ENCODE data around the gene ZFP1.

Gene ZFP1

DNA sequence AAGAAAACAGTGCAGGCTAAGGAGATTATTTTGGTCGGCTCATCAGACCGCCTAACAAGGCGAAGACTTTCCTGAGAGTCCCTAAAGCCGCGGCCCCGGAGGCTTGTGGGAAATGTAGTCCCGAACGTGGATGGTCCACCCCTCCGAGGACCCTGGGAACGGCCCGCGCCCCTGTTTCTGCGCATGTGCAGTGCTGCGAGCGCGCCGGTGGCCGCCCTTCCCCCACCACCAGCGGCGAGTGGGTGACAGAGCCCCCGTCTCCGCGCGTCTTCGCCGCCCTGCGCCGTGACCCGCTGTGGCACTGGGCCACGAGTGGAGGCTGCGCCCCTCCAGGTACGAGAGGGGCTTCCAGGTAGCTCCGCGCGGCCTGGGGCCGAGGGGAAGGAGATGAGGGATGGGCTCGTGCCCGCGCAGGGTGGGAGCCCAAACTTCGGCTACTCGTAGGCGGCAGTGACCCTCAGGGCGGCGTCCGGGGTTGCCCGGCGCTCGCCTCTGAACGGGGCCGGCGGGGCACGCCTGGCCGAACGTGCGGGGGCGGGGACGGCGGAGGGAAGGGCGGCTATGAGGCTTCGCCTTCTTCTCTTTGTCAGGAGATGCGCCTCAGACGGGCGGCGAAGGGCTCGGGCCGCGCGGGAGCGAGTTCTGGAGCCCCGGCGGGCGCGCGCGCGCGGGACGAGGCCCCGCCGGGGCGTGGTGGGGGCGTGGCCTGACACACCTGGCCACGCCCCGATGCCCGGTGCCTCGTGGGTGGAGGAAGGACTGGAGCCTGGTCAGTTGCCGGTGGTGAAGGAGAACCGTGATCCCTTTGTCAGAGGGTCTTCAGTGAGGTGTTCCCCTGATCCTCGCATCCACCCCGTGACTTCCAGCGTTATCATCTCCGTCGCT lies at the start of gene ZFP1:
TSS of gene ZFP1 (plus strand) at position 214 of the 885 bp plus-strand sequence. CDS start 4,428 bp downstream, outside the sequence.
- DNase-seq: peak; percentile 94

DNA sequence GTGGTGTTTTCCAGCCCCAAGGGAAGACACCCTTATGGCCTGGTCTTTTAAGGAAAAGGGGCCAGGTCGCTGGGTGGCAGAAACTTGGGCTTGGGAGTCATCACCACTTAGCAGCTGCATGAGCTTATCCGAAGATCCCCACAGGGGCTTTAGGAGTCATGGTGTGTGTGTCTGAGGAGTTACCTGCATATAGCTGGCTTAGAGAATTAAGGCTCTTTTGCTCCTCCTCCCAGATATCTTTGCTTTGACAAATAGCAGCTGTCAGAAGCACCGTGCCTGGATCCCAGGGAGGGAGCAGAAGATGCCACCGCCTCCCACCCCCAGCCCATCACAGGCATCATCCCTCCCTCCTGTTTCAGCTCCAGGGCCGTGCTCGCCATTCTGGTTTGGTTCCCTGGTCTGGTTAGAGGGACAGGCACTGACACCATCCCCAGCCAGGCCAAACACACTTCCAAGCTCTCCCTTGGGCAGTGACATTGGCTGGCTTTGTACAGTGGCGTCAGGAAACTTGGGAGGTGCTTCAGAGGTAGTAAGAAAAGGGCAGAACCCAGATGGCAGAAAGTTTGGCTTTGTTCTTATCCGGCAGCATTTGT lies 49.2 kb upstream of the ZFP1 start:
- no peak for DNase-seq

DNA sequence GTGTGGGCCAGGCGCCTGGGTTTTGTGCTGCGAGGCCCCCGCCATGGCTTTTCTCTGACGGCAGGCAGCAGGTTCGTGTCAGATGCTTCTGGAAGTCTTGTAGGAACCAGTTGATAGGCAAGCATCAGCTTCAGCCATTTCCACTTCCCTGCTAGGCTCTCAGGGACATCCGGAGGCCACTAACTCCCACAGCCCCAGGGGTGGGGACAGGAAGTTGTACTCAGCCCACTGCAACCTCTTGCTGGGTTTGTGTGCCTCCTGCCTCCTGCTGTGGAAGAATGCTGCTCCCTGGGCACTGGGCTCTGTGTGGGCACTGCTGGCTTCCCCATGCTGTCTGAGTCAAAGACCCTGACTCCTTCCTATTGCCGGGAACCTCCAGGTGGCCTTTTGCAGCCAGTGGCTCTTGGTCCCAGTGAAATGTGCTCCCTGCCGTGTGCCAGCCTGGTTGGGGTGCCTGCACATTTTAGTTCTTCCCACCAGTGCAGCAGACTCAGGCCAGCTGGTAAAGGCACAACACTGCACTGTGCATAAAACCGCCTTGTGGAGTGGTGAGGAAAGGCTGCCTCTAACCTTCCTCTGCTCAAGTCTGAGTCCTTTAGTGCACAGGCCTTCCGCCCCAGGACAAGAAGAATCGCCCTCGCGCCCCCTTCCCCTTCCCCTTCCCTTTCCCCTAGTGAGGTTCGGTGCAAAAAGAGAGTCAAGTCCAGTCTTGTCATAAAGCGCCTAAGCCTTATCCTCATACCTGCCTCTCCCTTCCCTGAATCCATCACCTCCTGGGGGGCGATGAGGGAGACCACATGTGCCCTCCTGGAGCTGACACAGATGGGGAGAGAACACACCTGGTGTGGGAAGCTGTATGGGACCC lies 48.4 kb upstream of the ZFP1 start:
- DNase-seq: no peak

DNA sequence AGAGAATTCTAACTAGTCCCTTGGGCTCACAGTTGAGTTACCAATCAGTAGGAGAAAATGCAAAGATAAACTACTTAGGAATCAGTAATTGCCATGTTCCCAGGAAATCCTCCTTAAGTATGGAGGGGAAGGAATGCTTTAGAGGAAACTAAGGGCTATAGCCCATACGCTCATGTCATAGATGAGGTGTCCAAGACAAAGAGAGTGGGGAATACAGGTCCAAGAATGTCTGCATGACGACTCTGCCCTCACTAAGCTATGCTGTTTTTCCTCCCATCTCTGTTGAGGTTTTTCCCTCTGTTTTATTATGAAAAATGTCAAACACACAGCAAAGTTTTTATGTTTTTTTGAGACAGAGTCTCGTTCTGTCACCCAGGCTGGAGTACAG lies 47.7 kb upstream of the ZFP1 start:
- no peak for DNase-seq

DNA sequence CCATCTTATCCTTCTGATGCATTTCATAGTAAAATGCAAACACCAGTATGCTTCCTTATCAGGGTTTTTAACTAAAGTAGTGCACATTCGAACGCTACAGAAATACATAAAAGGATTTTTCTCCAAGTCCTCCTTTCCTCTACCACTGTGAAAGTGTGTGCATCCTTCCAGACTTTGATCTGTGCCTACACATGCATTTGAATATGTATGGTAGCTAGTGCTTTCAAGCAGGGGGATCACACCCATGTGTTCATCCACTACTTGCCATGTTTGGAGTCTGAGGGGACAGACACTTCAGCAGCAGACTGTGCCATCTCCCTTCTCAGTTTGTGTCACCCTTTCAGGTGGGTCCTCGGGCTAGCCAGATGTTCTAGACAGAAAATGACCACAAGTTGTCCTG lies 46.7 kb upstream of the ZFP1 start:
- no peak for DNase-seq

DNA sequence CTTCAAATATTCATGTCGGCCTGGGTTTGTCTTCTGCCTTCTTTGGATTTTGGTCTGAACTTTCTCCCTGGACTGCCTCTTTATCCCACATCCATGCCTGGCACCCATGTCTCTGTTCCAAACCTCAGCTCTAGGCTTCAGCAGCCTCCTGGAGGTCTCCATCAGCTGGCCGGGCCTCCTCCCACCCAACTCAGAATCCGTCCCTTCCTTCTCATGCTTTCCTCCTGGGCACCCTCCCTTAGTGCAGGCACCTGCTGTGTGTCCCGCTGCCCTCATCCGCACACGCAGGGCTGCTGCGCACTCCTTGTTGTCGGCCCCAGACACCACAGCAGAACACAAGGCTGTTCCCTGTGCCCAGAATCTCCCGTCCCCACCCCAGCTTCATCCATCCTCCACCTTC lies 45.7 kb upstream of the ZFP1 start:
- DNase-seq: no peak

DNA sequence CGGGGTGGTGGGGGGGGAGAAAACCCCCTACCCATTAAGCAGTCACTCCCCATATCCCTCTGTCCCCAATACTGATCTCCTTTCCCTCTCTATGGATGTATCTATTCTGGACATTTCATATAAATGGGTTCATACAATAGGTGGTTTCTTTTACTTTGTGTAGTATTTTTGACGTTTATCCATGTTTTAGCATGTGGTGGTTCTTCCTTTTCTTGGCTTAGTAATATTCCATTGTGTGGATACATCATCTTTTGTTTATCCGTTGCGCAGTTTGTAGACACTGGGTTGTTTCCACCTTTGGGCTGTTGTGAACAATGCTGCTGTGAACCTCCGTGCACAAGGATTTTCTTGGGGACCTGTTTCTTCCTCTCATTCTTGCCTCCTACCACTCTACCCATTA lies 44.3 kb upstream of the ZFP1 start:
- DNase-seq: no peak

DNA sequence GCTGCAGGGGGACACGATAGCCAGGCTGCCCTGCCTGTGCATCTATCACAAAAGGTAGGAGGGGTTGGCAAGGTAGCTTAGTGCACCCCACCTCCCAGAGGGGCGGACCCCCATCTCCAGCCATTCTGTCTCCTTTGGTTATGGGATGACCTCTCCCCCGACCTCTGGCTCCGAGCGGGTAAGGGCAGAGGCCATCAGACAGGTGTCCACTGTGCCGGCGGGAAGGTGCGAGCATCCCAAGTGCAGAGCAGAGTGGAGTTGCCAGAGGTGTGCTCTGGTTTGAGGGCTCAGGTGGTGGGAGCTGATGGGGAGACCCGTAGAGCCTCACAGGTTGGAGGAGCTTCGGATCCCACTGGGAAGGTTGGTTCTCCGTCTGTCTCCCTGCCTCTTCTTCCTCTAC lies 43.5 kb upstream of the ZFP1 start:
- DNase-seq: no peak

DNA sequence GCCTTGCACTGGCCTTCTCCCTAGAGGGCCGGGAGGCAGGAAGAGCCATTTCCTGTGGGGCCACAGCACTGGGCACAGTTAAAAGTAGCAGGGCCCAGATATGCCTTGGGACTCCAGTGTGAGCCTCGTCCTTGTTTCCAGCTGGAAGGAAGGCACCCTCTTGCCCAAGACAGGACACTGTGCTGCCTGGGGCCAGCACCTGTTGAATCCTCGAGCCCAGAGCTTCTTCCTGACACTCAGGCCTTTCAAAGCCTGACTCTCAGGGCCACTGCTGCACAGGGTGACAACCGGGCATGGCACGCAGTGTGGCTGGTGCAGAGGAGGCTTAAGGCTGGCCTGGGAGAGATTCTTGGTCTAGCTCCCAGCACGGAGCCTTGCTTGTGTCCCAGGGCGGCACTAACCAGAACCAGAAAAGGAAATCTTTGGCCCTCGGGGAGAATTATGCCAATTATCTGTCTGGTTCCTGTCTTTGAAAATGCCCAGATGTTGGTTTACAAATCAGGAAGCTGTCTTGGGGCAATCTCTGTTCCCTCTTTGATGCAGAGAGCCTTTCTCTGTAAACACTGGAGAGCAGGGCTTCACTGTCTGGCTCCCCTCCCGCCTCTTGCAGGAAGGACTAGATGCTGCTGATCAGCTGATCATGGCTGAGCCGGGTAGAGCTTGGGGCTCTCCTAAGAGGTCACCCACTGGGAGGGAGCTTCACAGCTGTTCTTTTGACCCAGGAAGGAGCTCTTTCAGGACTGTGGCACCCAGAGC lies 42.8 kb upstream of the ZFP1 start:
- peak; percentile 28 for DNase-seq

DNA sequence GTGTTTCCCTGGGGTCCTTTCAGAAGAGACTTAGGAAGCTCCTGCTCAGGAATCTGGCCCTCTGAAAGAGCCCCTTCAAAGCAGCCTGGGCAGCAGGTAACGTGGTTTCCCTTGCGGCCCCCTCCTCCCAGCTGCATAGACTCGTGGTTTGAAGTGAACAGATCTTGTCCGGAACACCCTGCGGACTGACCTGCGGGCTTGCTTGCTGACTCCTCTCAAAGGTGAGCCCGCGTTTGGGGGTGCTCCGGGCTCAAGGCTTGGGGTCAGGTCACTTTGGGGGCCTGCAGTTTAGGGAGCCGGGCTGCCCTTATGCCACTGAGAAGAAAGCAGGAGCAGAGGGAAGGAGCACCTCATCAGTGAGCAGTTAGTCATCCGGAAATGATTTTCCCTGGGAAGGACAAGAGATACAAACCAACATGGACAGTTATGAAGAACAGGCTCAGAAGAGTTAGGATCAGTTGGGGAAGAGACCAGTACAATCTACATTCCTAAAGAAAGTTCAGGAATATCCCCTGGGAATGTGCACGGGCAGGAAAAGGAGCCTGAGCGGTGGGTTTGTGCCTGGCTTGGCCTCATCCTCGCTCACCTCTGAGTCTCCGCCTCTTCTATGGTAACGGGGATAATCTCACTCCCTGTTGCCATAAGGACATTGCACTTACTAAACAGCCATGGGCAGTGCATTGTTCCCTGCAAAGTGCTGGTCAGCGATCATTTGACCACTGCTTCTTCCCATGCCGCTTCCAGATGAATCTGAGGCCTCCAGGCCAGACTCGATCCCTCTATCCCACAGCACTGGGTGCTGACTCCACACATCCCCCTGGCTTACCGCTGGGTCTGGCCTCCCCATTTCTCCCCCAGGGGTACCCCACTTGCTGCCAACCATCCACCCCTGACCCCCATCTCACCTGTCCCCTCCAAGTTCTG lies 41.7 kb upstream of the ZFP1 start:
- no peak for DNase-seq

DNA sequence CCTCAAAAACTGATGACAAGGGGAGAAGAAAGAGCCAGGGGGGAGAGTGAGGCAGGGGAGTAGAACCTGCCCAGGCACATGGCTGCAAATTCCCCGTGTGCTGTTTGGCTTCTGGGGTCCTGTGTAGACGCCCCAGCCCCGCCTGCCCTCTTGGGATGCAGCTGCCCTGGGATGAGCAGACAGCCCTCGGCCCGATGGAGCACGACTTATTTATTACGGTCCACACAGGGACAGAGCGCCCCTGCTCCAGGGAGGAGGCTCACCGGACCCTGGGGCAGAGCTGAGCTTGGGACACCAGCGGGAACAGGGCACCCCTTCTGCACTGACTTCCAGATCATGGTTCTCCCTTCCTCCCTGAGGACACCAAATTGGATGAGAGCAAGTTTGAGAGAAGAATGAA lies 40.8 kb upstream of the ZFP1 start:
- no peak for DNase-seq

DNA sequence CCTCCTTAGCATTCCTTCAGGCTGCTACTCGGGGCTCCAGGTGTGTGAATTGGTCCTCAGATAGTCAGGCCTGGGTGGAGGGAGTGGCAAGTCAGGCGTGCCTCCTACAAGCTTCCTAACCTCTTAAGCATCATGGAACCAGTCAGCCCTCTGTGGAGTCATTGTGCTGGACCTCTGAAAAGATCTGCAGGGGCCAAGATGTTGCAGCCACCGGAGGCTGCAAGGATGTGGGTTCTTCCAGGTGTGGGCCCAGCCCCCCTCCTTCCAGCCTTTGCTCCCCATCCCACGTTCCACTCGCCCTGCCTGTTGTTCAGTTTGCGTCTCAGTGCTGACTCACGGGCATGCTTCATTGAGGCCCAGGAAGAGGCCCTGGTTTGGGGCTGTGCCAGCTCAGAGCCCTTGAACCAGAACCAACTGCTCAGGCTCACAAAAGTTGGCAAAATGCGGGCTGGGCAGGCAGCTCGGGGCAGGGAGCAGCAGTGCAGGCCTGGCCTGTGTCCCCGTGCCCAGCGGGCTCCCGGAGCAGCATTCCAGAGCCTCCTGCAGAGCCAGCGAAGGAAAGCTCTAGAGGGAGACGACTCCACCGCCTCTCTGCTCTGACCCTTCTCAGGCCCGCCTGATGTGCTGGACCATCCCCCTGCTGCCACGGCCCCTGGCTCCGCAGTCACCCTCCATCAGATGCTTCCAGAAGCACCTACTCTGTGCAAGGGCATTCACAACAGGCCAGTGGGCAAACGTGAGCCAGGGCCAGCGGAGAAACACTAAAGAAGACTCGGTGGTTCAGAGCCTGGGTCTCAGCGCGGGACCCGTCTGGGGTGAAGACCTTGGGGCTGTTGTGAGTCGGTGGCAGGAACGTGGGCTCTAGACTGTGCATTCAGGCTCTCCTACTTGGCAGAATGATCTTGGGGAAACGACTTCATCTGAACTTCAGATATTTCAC lies 39.3 kb upstream of the ZFP1 start:
- DNase-seq: peak; percentile 91

DNA sequence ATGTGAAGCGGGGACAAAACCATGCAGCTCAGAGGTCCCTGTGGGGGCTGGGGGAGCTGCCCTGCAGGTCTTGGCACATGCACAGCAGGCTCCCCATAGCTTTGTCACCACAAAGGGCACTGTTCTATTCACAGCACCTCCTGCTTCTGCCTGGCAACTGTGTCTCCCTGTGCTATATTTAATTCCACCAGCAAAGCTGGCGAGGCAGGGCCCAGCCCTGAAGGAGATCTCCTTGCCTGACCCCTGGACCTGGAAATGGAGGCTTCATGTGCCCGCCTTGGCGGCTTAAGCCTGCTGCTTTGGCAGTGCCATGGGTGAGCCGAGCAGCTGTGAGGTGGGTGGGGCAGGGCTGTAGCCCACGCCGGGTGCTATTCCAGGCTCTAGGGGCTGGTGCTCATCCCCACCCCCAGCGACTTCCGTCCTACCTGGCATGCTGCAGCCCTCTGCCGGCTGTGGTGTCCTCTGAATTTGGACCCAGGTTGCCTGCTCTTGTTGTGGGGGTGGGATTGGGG lies 38.5 kb upstream of the ZFP1 start:
- DNase-seq: peak; percentile 79

DNA sequence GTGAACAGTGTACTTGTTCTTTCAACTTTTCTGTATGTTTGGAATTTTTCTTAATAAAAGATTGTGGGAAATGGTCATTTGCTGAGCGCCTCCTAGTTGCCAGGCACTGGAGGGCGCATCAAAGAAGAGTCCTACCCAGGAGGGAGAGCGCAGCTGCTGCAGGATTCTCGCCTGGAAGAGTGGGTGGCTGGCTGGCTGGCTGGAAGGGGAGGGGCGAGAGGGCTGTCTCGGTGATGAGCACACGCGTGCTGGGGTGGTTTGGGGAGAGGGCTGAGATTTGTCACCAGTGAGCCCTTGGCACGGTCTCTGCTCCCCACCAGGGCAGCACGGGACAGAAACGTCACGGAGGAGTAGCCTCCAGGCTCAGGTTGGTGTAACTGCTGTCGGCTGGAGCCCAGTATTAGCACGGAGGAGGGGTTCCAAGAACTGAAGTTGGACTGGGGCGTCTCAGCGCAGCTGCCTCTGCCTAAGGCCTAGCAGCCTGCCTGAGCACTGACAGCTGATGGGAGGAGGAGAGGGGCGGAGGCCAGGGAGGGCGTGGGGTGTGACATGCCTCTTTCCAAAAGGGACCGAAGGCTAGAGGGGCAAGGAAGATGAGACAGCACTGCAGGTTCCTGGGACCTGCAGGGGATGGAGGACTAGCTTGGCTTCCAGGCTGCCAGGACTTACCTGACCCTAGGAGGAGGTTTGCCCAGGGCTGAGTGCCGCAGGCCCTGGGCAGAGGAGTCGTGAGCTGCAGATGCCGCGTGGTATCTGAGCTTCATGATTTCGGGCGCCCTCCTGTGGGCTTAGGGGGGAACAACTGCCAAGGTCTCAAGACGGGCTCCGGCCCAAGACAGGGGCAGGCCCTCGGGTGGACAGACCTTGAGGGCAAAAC lies 37.4 kb upstream of the ZFP1 start:
- DNase-seq: peak; percentile 93

DNA sequence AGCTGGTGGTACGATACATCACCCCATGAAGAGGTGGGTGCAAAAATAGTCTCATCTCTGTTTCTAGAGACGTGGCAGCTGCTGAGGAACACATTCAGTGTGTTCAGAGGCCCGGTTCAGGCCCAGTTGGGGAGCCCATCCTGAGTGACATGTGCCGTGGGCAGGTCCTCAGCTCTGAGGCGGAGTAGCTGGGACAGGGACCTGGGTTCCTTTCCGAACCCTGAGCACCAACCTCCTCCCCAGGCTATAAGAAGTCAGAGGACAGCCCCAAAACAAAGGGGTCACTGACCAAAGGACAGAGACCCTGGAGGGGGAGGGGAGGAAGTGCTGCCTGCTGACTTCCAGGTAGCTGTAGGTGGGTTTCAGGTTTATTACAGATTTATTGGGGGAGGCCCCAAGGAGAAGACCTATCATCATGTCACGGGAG lies 36.8 kb upstream of the ZFP1 start:
- DNase-seq: no peak

DNA sequence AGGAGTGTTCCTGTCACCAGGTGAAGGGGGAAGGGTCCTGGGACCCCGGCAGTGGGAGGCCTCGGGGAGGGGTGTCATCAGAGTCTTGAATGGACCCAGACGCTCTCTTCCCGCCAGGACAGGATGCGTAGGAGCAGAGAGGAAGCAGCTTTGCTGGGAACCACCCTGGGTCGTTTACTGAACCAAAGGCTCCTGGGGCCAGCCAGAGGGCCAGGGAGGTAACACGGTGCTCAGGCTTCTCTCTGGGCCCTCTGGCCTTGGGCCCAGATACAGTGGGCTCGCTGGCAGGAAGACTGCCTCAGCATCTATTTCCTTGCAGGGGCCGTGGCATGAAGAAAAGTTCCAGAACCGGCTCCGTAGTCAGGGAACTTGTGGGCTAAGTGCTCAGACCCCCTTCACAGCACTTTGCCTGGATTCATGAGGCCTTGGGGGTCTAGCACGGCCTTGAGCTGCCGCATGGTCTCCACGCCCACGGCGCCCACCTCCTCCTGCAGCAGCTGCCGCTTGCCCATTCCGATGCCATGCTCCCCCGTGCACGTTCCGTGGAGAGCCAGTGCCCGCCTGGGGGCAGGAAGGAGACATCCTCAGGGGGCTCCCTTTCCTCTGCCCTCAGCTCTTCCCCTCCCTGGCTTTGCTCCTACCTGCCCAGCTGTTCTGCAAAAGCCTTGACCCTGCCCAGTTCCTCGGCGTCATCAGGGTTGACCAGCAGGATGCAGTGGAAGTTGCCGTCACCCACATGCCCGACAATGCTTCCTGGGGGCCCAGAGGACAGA lies 36.2 kb upstream of the ZFP1 start:
- DNase-seq: no peak

DNA sequence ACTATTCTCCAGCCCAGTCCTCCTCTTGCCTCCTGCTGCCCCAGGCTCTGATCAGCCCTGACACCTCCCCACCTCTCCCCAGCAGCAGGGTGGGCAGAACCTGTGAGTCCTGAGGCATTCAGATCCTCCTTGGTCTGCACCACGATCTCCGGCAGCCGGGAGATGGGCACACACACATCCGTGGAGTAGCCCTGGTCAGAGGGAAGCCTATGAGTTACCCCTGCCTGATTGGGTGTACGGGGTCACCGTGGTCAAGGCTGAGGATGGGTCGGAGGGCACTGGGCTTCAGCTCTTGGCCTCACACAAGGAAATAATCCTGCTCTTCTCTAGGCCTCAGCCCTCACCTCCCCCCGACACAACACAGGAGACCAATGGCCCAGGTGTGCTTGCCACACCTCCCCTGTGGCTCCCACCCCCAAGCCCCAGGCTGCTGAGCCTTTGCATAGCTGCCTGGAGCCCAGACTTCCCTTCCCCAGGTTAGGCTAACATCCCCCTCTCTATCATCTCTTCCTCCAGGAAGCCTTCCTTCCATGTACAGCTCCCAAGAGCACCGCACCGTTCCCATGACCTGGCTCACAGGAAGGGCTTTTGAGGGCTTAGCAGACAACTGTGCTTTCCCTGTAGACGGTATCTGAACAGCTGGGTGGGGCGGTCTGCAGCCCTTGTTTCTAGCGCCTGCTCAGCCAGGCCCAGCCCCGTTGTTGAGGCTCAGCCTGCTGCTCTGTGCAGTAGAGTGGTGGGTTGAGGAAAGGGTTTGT lies 35.4 kb upstream of the ZFP1 start:
- no peak for DNase-seq

Measured in DMS53 (cell line).